ENCODE data around the gene DSCAM. TPM values are rescaled to one million over a fixed set of nuclear protein-coding genes. Genes with fewer than 3 reads are reported as not detected.
A peak's percentile ranks its signal among the peaks of the same experiment; 100 is the strongest.

Gene DSCAM
- total RNA-seq, 1 donor from 2014 or later = not detected

DNA sequence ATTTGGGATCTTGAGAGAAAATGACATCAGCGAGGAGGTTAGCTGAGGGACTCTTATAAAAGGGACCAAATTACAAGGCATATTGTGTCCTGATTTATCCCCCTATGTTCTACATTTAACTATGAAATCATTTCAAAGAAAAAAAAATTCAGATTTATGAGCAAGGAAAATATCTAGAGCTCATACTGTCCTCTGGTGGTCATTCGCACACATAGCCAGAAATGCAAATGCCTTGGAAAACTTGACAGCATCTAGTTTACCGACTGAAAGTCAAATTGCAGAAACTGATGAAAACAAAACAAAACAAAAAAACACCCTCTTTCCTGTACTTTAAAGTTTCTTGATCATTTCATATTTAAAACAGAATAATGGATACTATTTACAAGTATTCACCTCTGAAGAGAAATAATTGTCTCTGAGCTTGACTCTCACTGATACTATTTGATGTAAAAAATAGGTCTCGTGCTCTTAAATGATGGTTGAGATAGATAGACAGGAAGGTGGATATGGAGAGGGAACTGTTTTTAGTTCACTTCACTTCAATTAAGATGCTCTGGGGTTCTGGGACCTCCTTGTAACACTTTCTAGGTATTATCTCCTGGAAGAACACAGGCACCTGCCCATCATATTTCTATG, 725.9 kb downstream of the DSCAM start:
- TF ChIP-seq, protein P1, sequence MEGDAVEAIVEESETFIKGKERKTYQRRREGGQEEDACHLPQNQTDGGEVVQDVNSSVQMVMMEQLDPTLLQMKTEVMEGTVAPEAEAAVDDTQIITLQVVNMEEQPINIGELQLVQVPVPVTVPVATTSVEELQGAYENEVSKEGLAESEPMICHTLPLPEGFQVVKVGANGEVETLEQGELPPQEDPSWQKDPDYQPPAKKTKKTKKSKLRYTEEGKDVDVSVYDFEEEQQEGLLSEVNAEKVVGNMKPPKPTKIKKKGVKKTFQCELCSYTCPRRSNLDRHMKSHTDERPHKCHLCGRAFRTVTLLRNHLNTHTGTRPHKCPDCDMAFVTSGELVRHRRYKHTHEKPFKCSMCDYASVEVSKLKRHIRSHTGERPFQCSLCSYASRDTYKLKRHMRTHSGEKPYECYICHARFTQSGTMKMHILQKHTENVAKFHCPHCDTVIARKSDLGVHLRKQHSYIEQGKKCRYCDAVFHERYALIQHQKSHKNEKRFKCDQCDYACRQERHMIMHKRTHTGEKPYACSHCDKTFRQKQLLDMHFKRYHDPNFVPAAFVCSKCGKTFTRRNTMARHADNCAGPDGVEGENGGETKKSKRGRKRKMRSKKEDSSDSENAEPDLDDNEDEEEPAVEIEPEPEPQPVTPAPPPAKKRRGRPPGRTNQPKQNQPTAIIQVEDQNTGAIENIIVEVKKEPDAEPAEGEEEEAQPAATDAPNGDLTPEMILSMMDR (IDR thresholded peaks at IDR 0.05; ENCODE audit: borderline replicate concordance) = peak; percentile 81
- no peaks in the 10 kb centered on the region for H3K27me3 ChIP-seq (ENCODE audit: low read depth)
- no peak for DNase-seq
- intact Hi-C loops (cut with micrococcal nuclease) = loop anchor here (5.0 to 10.0 kb wide), 2 partner anchors 259 to 336 kb away; no protein-coding TSS in a partner anchor
- no peaks in the 10 kb centered on the region for H3K9me3 ChIP-seq (replicated peaks)
- H3K4me1 ChIP-seq = no peaks in the 10 kb centered on the region
- H3K36me3 ChIP-seq = no peaks in the 10 kb centered on the region
- H3K4me3 ChIP-seq = no peak overlapping the region
- no peak overlapping the region for H3K27ac ChIP-seq (replicated peaks)

DNA sequence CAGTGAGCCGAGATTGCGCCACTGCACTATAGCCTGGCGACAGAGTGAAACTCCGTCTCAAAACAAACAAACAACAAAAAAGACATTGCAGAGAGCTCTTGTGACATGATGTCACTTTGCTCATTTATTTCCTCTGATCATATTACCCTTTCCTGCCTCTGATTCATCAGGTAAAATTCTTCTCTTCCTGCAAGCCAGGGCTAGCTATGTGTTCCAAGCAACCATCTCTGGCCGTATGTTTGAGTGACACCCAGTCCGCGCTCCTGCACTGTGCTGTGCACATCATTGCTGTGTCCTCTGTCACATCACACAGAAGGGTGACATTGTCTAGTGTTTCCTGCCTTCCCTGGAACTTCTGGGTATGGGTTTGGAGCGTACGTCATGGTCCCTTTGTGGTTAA, 728.4 kb downstream of the DSCAM start:
- DNase-seq = no peak
- no peaks in the 10 kb centered on the region for H3K36me3 ChIP-seq
- H3K27me3 ChIP-seq (ENCODE audit: low read depth) = no peaks in the 10 kb centered on the region
- no peaks in the 10 kb centered on the region for H3K4me1 ChIP-seq
- H3K9me3 ChIP-seq (replicated peaks) = peaks cover 3% of the 10 kb centered on the region
- intact Hi-C loops (cut with micrococcal nuclease) = no loop called here
- TF ChIP-seq, protein P1 (IDR thresholded peaks at IDR 0.05; ENCODE audit: borderline replicate concordance) = no peak
- no peak overlapping the region for H3K4me3 ChIP-seq
- no peak overlapping the region for H3K27ac ChIP-seq (replicated peaks)

DNA sequence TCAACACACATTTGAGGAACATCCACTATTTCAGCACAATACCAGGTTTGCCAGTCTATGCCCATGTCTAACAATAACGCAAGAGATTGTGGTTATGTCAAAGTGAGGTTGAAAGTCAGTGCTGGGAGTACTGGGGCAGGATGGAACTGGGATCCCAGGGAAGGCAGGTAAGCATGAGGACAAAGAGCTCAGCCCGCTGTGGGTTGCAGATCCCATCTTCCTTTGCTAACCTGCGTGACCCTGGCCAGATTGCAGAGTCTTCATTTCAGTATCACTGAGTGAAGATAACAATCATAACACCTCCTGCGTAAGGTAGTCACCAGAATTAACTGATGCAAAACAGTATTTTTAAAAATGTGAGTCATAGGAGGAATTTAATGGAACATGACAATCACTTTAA, 729.7 kb downstream of the DSCAM start:
- H3K9me3 ChIP-seq (replicated peaks) = peaks cover 3% of the 10 kb centered on the region
- no peaks in the 10 kb centered on the region for H3K36me3 ChIP-seq
- no peaks in the 10 kb centered on the region for H3K4me1 ChIP-seq
- H3K27ac ChIP-seq (replicated peaks) = no peak overlapping the region
- no peak overlapping the region for H3K4me3 ChIP-seq
- intact Hi-C loops (cut with micrococcal nuclease) = no loop called here
- no peaks in the 10 kb centered on the region for H3K27me3 ChIP-seq (ENCODE audit: low read depth)
- TF ChIP-seq, protein P1 (IDR thresholded peaks at IDR 0.05; ENCODE audit: borderline replicate concordance) = no peak
- DNase-seq = no peak

GRCh38 chr21:40115775-40116174, 731.2 kb downstream of the DSCAM start:
- Histone ChIP-seq H3K27ac (replicated peaks) (no peak overlapping the region), H3K36me3 (no peaks in the 10 kb centered on the region), H3K4me1 (no peaks in the 10 kb centered on the region), H3K27me3 (ENCODE audit: low read depth) (no peaks in the 10 kb centered on the region), H3K9me3 (replicated peaks) (peaks cover 3% of the 10 kb centered on the region), H3K4me3 (no peak overlapping the region)
- intact Hi-C loops (cut with micrococcal nuclease) = no loop called here
- TF ChIP-seq, protein P1 (IDR thresholded peaks at IDR 0.05; ENCODE audit: borderline replicate concordance) = no peak
- DNase-seq = no peak

- intact Hi-C loops (cut with micrococcal nuclease) = no loop called here
- no peaks in the 10 kb centered on the region for H3K27me3 ChIP-seq (ENCODE audit: low read depth)
- DNase-seq = no peak
- H3K36me3 ChIP-seq = no peaks in the 10 kb centered on the region
- no peaks in the 10 kb centered on the region for H3K9me3 ChIP-seq (replicated peaks)
- H3K4me1 ChIP-seq = no peaks in the 10 kb centered on the region
- TF ChIP-seq, protein P1 (IDR thresholded peaks at IDR 0.05; ENCODE audit: borderline replicate concordance) = no peak
- no peak overlapping the region for H3K4me3 ChIP-seq
- H3K27ac ChIP-seq (replicated peaks) = no peak overlapping the region
Measured at GRCh38 chr21:40102682-40103081, 744.3 kb downstream of the DSCAM start.

Data from left ventricle myocardium inferior (tissue), 1 donor.